Trophoblast cell (in vitro differentiated cells and primary cell): ENCODE measurements around the gene SULF2.

Experiments used
- DNase-seq, 2 donors: peaks; one replicate each; pipeline ENCODE4 v3.0.0-alpha.2; 2016
- H2AFZ ChIP-seq: 2 replicates; pipeline ENCODE4 v1.6.1; 2013; ENCODE audit warnings: low read length, moderate library complexity, mild to moderate bottlenecking; ENCODE audit not compliant: insufficient read depth, poor library complexity
- H2AK5ac ChIP-seq: 2 replicates; pipeline ENCODE4 v1.6.1; 2013; ENCODE audit warnings: mild to moderate bottlenecking, low read length
- H2BK120ac ChIP-seq: 2 replicates; pipeline ENCODE4 v1.6.1; 2013; ENCODE audit warnings: low read length, mild to moderate bottlenecking, moderate library complexity; ENCODE audit not compliant: insufficient read depth, poor library complexity
- H2BK12ac ChIP-seq: 2 replicates; pipeline ENCODE4 v1.6.1; 2013; ENCODE audit warnings: mild to moderate bottlenecking, low read length, moderate library complexity
- H2BK5ac ChIP-seq: 2 replicates; pipeline ENCODE4 v1.6.1; 2013; ENCODE audit warnings: low read length, low read depth, moderate library complexity, mild to moderate bottlenecking; ENCODE audit not compliant: poor library complexity
- H3K14ac ChIP-seq: 2 replicates; pipeline ENCODE4 v1.6.1; 2013; ENCODE audit warnings: mild to moderate bottlenecking, low read length
- H3K18ac ChIP-seq: 2 replicates; pipeline ENCODE4 v1.6.1; 2013; ENCODE audit warnings: mild to moderate bottlenecking, low read length
- H3K23ac ChIP-seq: 2 replicates; pipeline ENCODE4 v1.6.1; 2013; ENCODE audit warnings: low read length
- H3K27ac ChIP-seq: 2 replicates; pipeline ENCODE4 v1.5.1; 2013; ENCODE audit warnings: low read depth, mild to moderate bottlenecking, inconsistent platforms, low read length, moderate library complexity
- H3K27me3 ChIP-seq: 2 replicates; pipeline ENCODE4 v1.6.1; 2013; ENCODE audit warnings: inconsistent platforms, mild to moderate bottlenecking, low read length, moderate library complexity; ENCODE audit not compliant: insufficient read depth
- H3K36me3 ChIP-seq, 2 experiments: 1 replicate in 1 of 2; 2 replicates in 1 of 2; pipeline ENCODE4 v1.6.1; 2013; ENCODE audit warnings: low read length in 2 of 2, mild to moderate bottlenecking in 2 of 2, moderate library complexity in 1 of 2; ENCODE audit not compliant: insufficient read depth in 2 of 2, control insufficient read depth in 1 of 2
- H3K4ac ChIP-seq: 2 replicates; pipeline ENCODE4 v1.6.1; 2013; ENCODE audit warnings: low read depth, mild to moderate bottlenecking, low read length, moderate library complexity
- H3K4me1 ChIP-seq, 2 experiments: 1 replicate in 1 of 2; 2 replicates in 1 of 2; pipeline ENCODE4 v1.6.1; 2013; ENCODE audit warnings: low read length in 2 of 2, mild to moderate bottlenecking in 2 of 2, moderate library complexity in 1 of 2; ENCODE audit not compliant: insufficient read depth in 2 of 2, control insufficient read depth in 1 of 2
- H3K4me2 ChIP-seq: 2 replicates; pipeline ENCODE4 v1.6.1; 2013; ENCODE audit warnings: inconsistent platforms, mild to moderate bottlenecking, low read length, moderate library complexity
- H3K4me3 ChIP-seq: 2 replicates; pipeline ENCODE4 v1.5.1; 2013; ENCODE audit warnings: mild to moderate bottlenecking, low read depth, low read length, inconsistent platforms
- H3K79me1 ChIP-seq: one replicate; pipeline ENCODE4 v1.6.1; 2013; ENCODE audit warnings: low read length
- H3K79me2 ChIP-seq: 2 replicates; pipeline ENCODE4 v1.6.1; 2013; ENCODE audit warnings: low read length, mild to moderate bottlenecking; ENCODE audit not compliant: control insufficient read depth, insufficient read depth, poor library complexity
- H3K9ac ChIP-seq: 2 replicates; pipeline ENCODE4 v1.6.1; 2013; ENCODE audit warnings: mild to moderate bottlenecking, low read length
- H3K9me3 ChIP-seq: 2 replicates; pipeline ENCODE4 v1.6.1; 2013; ENCODE audit warnings: low read depth, mild to moderate bottlenecking, control low read depth, inconsistent platforms, low read length; ENCODE audit not compliant: insufficient read depth
- H4K12ac ChIP-seq: 2 replicates; pipeline ENCODE4 v1.6.1; 2013; ENCODE audit warnings: low read depth, mild to moderate bottlenecking, low read length, moderate library complexity
- H4K8ac ChIP-seq: 2 replicates; pipeline ENCODE4 v1.6.1; 2013; ENCODE audit warnings: low read depth, mild to moderate bottlenecking, low read length, moderate library complexity
- H4K91ac ChIP-seq: one replicate; pipeline ENCODE4 v1.6.1; 2013; ENCODE audit warnings: low read depth, mild to moderate bottlenecking, low read length, moderate library complexity
- WGBS: extraction: QIAGEN DNeasy Blood & Tissue Kit; methylation state at CpG from one replicate; pipeline ENCODE4 v1.1.7; 2013; ENCODE audit warnings: missing lambda C conversion rate; ENCODE audit not compliant: insufficient read length, insufficient coverage; ENCODE audit errors: extremely low coverage; 5-methylcytosine and 5-hydroxymethylcytosine counted together

The SULF2 gene

GRCh38 chr20:47654370-47654769 lies 130.9 kb downstream of the SULF2 start:
- Histone ChIP-seq H3K79me1 (no peaks in the 10 kb centered on the region), H3K9ac (no peak overlapping the region), H3K9me3 (no peaks in the 10 kb centered on the region), H3K18ac (no peak overlapping the region), H4K8ac (no peak overlapping the region), H2AFZ (no peak overlapping the region), H3K23ac (no peak overlapping the region), H4K12ac (no peak overlapping the region), H3K4me3 (no peak overlapping the region), H3K36me3 (peaks cover 20 to 53% of the 10 kb centered on the region in 2 experiments), H3K27ac (no peak overlapping the region), H2BK5ac (no peak overlapping the region), H4K91ac (no peak overlapping the region), H3K27me3 (no peaks in the 10 kb centered on the region), H3K4ac (no peak overlapping the region), H2AK5ac (no peak overlapping the region), H2BK120ac (no peak overlapping the region), H3K4me2 (no peak overlapping the region), H3K79me2 (no peaks in the 10 kb centered on the region), H2BK12ac (no peak overlapping the region), H3K14ac (no peak overlapping the region), H3K4me1 (no peaks in the 10 kb centered on the region)
- WGBS = no CpG with 5 or more reads among the region's 1 CpG
- no peak for DNase-seq

DNA sequence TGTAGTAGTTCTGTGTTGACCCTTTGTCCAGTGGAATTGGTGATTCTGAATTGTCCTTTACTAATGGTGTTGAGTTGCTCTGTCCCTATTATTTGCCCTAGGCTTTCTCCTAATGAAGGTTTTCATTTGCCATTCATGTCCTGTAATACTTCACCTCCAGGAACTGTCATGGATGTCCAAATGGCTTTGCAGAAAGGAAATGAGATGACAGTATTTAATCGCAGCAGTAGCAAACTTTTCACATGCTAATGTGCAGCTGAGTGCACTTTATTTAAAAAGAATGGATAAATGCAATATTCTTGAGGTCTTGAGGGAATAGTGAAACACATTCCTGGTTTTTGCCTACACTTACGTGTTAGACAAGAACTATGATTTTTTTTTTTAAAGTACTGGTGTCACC lies 131.4 kb downstream of the SULF2 start:
- no peak overlapping the region for H3K4me3 ChIP-seq
- no peak for DNase-seq
- H3K27ac ChIP-seq = no peak overlapping the region
- H3K79me2 ChIP-seq = no peaks in the 10 kb centered on the region
- no peak overlapping the region for H3K4me2 ChIP-seq
- no peaks in the 10 kb centered on the region for H3K9me3 ChIP-seq
- H3K4ac ChIP-seq = no peak overlapping the region
- no peaks in the 10 kb centered on the region for H3K4me1 ChIP-seq
- no peak overlapping the region for H4K8ac ChIP-seq
- no peak overlapping the region for H4K12ac ChIP-seq
- no peak overlapping the region for H3K23ac ChIP-seq
- H2BK5ac ChIP-seq = no peak overlapping the region
- no peak overlapping the region for H2AFZ ChIP-seq
- H3K36me3 ChIP-seq = peaks cover 21 to 52% of the 10 kb centered on the region in 2 experiments
- H3K18ac ChIP-seq = no peak overlapping the region
- no CpG with 5 or more reads among the region's 2 CpGs for WGBS
- no peak overlapping the region for H3K9ac ChIP-seq
- H2BK120ac ChIP-seq = no peak overlapping the region
- no peak overlapping the region for H4K91ac ChIP-seq
- no peaks in the 10 kb centered on the region for H3K79me1 ChIP-seq
- H3K14ac ChIP-seq = no peak overlapping the region
- no peak overlapping the region for H2BK12ac ChIP-seq
- no peaks in the 10 kb centered on the region for H3K27me3 ChIP-seq
- no peak overlapping the region for H2AK5ac ChIP-seq

- Histone ChIP-seq H4K12ac (no peak overlapping the region), H3K14ac (no peak overlapping the region), H3K27me3 (no peaks in the 10 kb centered on the region), H2BK120ac (no peak overlapping the region), H3K79me2 (no peaks in the 10 kb centered on the region), H3K9me3 (no peaks in the 10 kb centered on the region), H3K18ac (no peak overlapping the region), H3K36me3 (peaks cover 25 to 49% of the 10 kb centered on the region in 2 experiments), H3K4ac (no peak overlapping the region), H2BK12ac (no peak overlapping the region), H4K8ac (no peak overlapping the region), H3K9ac (no peak overlapping the region), H4K91ac (no peak overlapping the region), H2BK5ac (no peak overlapping the region), H3K79me1 (no peaks in the 10 kb centered on the region), H2AK5ac (no peak overlapping the region), H3K4me3 (no peak overlapping the region), H3K4me1 (no peaks in the 10 kb centered on the region), H3K27ac (no peak overlapping the region), H3K23ac (no peak overlapping the region), H3K4me2 (no peak overlapping the region), H2AFZ (no peak overlapping the region)
- WGBS = no CpG with 5 or more reads among the region's 2 CpGs
- no peak for DNase-seq
Observed at GRCh38 chr20:47652794-47653193, 132.5 kb downstream of the SULF2 start.

- Histone ChIP-seq H3K79me1 (no peaks in the 10 kb centered on the region), H3K27me3 (no peaks in the 10 kb centered on the region), H3K79me2 (no peaks in the 10 kb centered on the region), H3K36me3 (peaks cover 26 to 47% of the 10 kb centered on the region in 2 experiments), H2AFZ (no peak overlapping the region), H3K4me1 (no peaks in the 10 kb centered on the region), H3K9me3 (no peaks in the 10 kb centered on the region), H3K18ac (no peak overlapping the region), H4K91ac (no peak overlapping the region), H2BK120ac (no peak overlapping the region), H2BK5ac (no peak overlapping the region), H2BK12ac (no peak overlapping the region), H3K4me3 (no peak overlapping the region), H4K12ac (no peak overlapping the region), H3K27ac (no peak overlapping the region), H3K4ac (no peak overlapping the region), H3K23ac (no peak overlapping the region), H2AK5ac (no peak overlapping the region), H3K4me2 (no peak overlapping the region), H4K8ac (no peak overlapping the region), H3K14ac (no peak overlapping the region), H3K9ac (no peak overlapping the region)
- no peak for DNase-seq
- WGBS = no CpG with 5 or more reads among the region's 3 CpGs
Observed at GRCh38 chr20:47652301-47652700, 133.0 kb downstream of the SULF2 start.
